ENCODE measurements around the gene CNOT11.

- TF ChIP-seq CTCF (IDR thresholded peaks at IDR 0.05) (no peak), POLR2A (IDR thresholded peaks at IDR 0.05) (no peak), EP300 (IDR thresholded peaks at IDR 0.05) (no peak)
These were observed 43.2 kb downstream of the CNOT11 start for GRCh38 chr2:101295895-101296294.

Measured in ovary (tissue), 3 donors.